Measurements from ENCODE around the gene ANKMY1.

Gene ANKMY1

GRCh38 chr2:240469740-240470139 is 88.0 kb downstream of the ANKMY1 start:
- DNase-seq (ENCODE audit: low spot score), result no peak

- DNase-seq (ENCODE audit: low spot score), result no peak
Measured at GRCh38 chr2:240469239-240469636, 88.5 kb downstream of the ANKMY1 start.

- DNase-seq (ENCODE audit: low spot score), result no peak
Measured at GRCh38 chr2:240468303-240469238, 89.2 kb downstream of the ANKMY1 start.

- no peak for DNase-seq (ENCODE audit: low spot score)
Measured at GRCh38 chr2:240467659-240468302, 90.0 kb downstream of the ANKMY1 start.

- no peak for DNase-seq (ENCODE audit: low spot score)
Measured at GRCh38 chr2:240467149-240467642, 90.6 kb downstream of the ANKMY1 start.

GRCh38 chr2:240466579-240467148 is 91.1 kb downstream of the ANKMY1 start:
- no peak for DNase-seq (ENCODE audit: low spot score)

GRCh38 chr2:240465765-240466578 is 91.8 kb downstream of the ANKMY1 start:
- no peak for DNase-seq (ENCODE audit: low spot score)

GRCh38 chr2:240465268-240465764 is 92.5 kb downstream of the ANKMY1 start:
- no peak for DNase-seq (ENCODE audit: low spot score)

GRCh38 chr2:240464514-240465241 is 93.1 kb downstream of the ANKMY1 start:
- DNase-seq (ENCODE audit: low spot score), result no peak

- no peak for DNase-seq (ENCODE audit: low spot score)
Measured at GRCh38 chr2:240463866-240464481, 93.8 kb downstream of the ANKMY1 start.

- DNase-seq (ENCODE audit: low spot score), result no peak
Measured at GRCh38 chr2:240463274-240463865, 94.4 kb downstream of the ANKMY1 start.

- no peak for DNase-seq (ENCODE audit: low spot score)
Measured at GRCh38 chr2:240462707-240463273, 95.0 kb downstream of the ANKMY1 start.

- no peak for DNase-seq (ENCODE audit: low spot score)
Measured at GRCh38 chr2:240462073-240462706, 95.6 kb downstream of the ANKMY1 start.

- DNase-seq (ENCODE audit: low spot score), result no peak
Measured at GRCh38 chr2:240461471-240462072, 96.2 kb downstream of the ANKMY1 start.

- no peak for DNase-seq (ENCODE audit: low spot score)
Measured at GRCh38 chr2:240460781-240461431, 96.9 kb downstream of the ANKMY1 start.

- DNase-seq (ENCODE audit: low spot score), result no peak
Measured at GRCh38 chr2:240460253-240460711, 97.5 kb downstream of the ANKMY1 start.

- DNase-seq (ENCODE audit: low spot score), result no peak
Measured at GRCh38 chr2:240459401-240460252, 98.2 kb downstream of the ANKMY1 start.
